HEK293T (cell line): ENCODE data around the gene LGALS7B.

Experiments
- ARNT ChIP-seq: fragments of 450-650 bp; IDR thresholded peaks from 2 replicates; pipeline ENCODE4 v1.6.1; 2017; ENCODE audit warnings: mild to moderate bottlenecking
- BHLHE40 ChIP-seq: fragments of 450-650 bp; IDR thresholded peaks from 2 replicates; pipeline ENCODE4 v1.6.1; 2016; ENCODE audit warnings: mild to moderate bottlenecking, moderate library complexity, borderline replicate concordance
- CTBP1 ChIP-seq: fragments of 450-650 bp; IDR thresholded peaks from 2 replicates; pipeline ENCODE4 v1.6.1; 2016; ENCODE audit warnings: borderline replicate concordance
- ELF4 ChIP-seq: fragments of 450-650 bp; IDR thresholded peaks from 2 replicates; pipeline ENCODE4 v1.6.1; 2017; ENCODE audit warnings: antibody characterized with exemption
- FOXA1 ChIP-seq: fragments of 450-650 bp; IDR thresholded peaks from 2 replicates; pipeline ENCODE4 v1.6.1; 2016; ENCODE audit warnings: mild to moderate bottlenecking
- FOXK2 ChIP-seq: fragments of 450-650 bp; IDR thresholded peaks from 2 replicates; pipeline ENCODE4 v1.6.1; 2016; ENCODE audit warnings: mild to moderate bottlenecking
- FOXM1 ChIP-seq: fragments of 450-650 bp; IDR thresholded peaks from 2 replicates; pipeline ENCODE4 v1.6.1; 2017; ENCODE audit warnings: mild to moderate bottlenecking, borderline replicate concordance
- HDGF ChIP-seq: fragments of 450-650 bp; IDR thresholded peaks from 2 replicates; pipeline ENCODE4 v1.6.1; 2017; ENCODE audit warnings: antibody characterized with exemption, borderline replicate concordance
- L3MBTL2 ChIP-seq: fragments of 450-650 bp; conservative IDR thresholded peaks from 2 replicates; pipeline ENCODE4 v1.6.1; 2016; ENCODE audit warnings: mild to moderate bottlenecking
- NFRKB ChIP-seq: fragments of 450-650 bp; IDR thresholded peaks from 2 replicates; pipeline ENCODE4 v1.6.1; 2016; ENCODE audit warnings: mild to moderate bottlenecking, moderate library complexity
- SP1 ChIP-seq: fragments of 450-650 bp; IDR thresholded peaks from 2 replicates; pipeline ENCODE4 v1.6.1; 2017
- SUZ12 ChIP-seq: fragments of 450-650 bp; IDR thresholded peaks from 2 replicates; pipeline ENCODE4 v1.6.1; 2016; ENCODE audit warnings: mild to moderate bottlenecking
- TARDBP ChIP-seq: fragments of 450-650 bp; IDR thresholded peaks from 2 replicates; pipeline ENCODE4 v1.6.1; 2016
- ZNF384 ChIP-seq: fragments of 450-650 bp; IDR thresholded peaks from 2 replicates; pipeline ENCODE4 v1.6.1; 2016

DNA sequence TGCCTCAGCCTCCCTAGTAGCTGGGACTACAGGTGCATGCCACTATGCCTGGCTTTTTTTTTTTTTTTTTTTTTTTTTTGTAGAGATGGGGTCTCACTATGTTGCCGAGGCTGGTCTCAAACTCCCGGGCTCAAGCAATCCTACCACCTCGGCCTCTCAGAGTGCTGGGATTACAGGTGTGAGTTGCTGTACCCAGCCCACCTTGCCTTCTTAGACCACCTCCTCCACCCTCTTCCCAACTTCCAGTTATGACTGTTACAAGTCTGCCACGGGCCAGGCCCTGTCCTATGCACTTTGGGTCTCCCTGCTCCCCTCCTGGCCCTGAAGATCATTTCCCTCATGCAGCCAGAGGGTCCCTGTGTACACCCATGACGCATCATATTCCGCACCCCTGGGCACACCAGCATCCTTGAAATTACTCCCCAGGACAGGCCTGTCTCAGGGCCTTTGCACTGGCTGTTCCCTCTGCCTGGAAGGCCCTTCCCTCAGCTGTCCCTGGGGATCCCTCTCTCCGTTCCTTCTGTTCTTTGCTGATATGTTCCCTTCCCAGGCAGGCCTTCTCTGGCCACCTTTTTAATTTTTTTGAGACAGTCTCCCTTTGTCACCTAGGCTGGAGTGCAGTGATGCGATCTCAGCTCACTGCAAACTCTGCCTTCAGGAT lies 20.7 kb downstream of the LGALS7B start:
- TF ChIP-seq SP1, result no peak
- TF ChIP-seq FOXA1, result no peak
- no peak for TF ChIP-seq ELF4
- no peak for TF ChIP-seq BHLHE40
- TF ChIP-seq SUZ12, result no peak
- no peak for TF ChIP-seq TARDBP
- TF ChIP-seq ARNT, result no peak
- no peak for TF ChIP-seq CTBP1
- no peak for TF ChIP-seq NFRKB
- no peak for TF ChIP-seq ZNF384
- no peak for TF ChIP-seq FOXK2
- TF ChIP-seq L3MBTL2, result no peak
- TF ChIP-seq FOXM1, result no peak
- no peak for TF ChIP-seq HDGF
